Ishikawa (cell line): ENCODE data around the gene TSPAN18.

ENCODE experiments used
- CEBPB ChIP-seq: IDR thresholded peaks from 2 replicates; pipeline ENCODE4 v1.6.1; 2012
- CREB1 ChIP-seq: IDR thresholded peaks from 2 replicates; pipeline ENCODE4 v1.6.1; 2012; ENCODE audit warnings: low read depth
- EP300 ChIP-seq: IDR thresholded peaks from 2 replicates; pipeline ENCODE4 v1.6.1; 2012; ENCODE audit warnings: borderline replicate concordance
- FOXM1 ChIP-seq: IDR thresholded peaks from 2 replicates; pipeline ENCODE4 v1.6.1; 2012; ENCODE audit warnings: low read depth, borderline replicate concordance
- NFIC ChIP-seq: IDR thresholded peaks from 2 replicates; pipeline ENCODE4 v1.6.1; 2012
- RAD21 ChIP-seq: IDR thresholded peaks from 2 replicates; pipeline ENCODE4 v1.6.1; 2012; ENCODE audit warnings: low read depth
- TAF1 ChIP-seq: IDR thresholded peaks from 2 replicates; pipeline ENCODE4 v1.6.1; 2012; ENCODE audit warnings: low read depth, mild to moderate bottlenecking
- TCF12 ChIP-seq: IDR thresholded peaks from 2 replicates; pipeline ENCODE4 v1.6.1; 2012; ENCODE audit warnings: low read depth
- TEAD4 ChIP-seq: IDR thresholded peaks from 2 replicates; pipeline ENCODE4 v1.6.1; 2012
- USF1 ChIP-seq: IDR thresholded peaks from 2 replicates; pipeline ENCODE4 v1.6.1; 2012
- TF ChIP-seq, protein P1 (sequence below): IDR thresholded peaks from 2 replicates; pipeline ENCODE4 v1.6.1; 2012; ENCODE audit warnings: low read depth, mild to moderate bottlenecking

- TF ChIP-seq EP300: no peak
- no peak for TF ChIP-seq CEBPB
- no peak for TF ChIP-seq FOXM1
- no peak for TF ChIP-seq TAF1
- no peak for TF ChIP-seq USF1
- TF ChIP-seq, protein P1, sequence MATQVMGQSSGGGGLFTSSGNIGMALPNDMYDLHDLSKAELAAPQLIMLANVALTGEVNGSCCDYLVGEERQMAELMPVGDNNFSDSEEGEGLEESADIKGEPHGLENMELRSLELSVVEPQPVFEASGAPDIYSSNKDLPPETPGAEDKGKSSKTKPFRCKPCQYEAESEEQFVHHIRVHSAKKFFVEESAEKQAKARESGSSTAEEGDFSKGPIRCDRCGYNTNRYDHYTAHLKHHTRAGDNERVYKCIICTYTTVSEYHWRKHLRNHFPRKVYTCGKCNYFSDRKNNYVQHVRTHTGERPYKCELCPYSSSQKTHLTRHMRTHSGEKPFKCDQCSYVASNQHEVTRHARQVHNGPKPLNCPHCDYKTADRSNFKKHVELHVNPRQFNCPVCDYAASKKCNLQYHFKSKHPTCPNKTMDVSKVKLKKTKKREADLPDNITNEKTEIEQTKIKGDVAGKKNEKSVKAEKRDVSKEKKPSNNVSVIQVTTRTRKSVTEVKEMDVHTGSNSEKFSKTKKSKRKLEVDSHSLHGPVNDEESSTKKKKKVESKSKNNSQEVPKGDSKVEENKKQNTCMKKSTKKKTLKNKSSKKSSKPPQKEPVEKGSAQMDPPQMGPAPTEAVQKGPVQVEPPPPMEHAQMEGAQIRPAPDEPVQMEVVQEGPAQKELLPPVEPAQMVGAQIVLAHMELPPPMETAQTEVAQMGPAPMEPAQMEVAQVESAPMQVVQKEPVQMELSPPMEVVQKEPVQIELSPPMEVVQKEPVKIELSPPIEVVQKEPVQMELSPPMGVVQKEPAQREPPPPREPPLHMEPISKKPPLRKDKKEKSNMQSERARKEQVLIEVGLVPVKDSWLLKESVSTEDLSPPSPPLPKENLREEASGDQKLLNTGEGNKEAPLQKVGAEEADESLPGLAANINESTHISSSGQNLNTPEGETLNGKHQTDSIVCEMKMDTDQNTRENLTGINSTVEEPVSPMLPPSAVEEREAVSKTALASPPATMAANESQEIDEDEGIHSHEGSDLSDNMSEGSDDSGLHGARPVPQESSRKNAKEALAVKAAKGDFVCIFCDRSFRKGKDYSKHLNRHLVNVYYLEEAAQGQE: no peak
- TF ChIP-seq CREB1: no peak
- no peak for TF ChIP-seq NFIC
- TF ChIP-seq TEAD4: no peak
- TF ChIP-seq RAD21: no peak
- no peak for TF ChIP-seq TCF12
Measured at GRCh38 chr11:44849922-44850321, 123.2 kb downstream of the TSPAN18 start.
